Mesendoderm (in vitro differentiated cells): Measurements from ENCODE around the gene DNAAF1.

Experiments
- DNase-seq: peaks from one replicate; pipeline ENCODE4 v3.0.0; 2013
- H2AK5ac ChIP-seq: 2 replicates; pipeline ENCODE4 v1.6.1; 2013; ENCODE audit warnings: low read length, inconsistent platforms
- H2BK120ac ChIP-seq: 2 replicates; pipeline ENCODE4 v1.6.1; 2013; ENCODE audit warnings: low read depth, mild to moderate bottlenecking, low read length, moderate library complexity, mixed read lengths
- H2BK15ac ChIP-seq: replicated peaks from 2 replicates; pipeline ENCODE4 v1.6.1; 2013; ENCODE audit warnings: low read depth, mild to moderate bottlenecking, moderate library complexity
- H2BK5ac ChIP-seq: 2 replicates; pipeline ENCODE4 v1.6.1; 2013; ENCODE audit warnings: low read length, inconsistent platforms
- H3K18ac ChIP-seq: 2 replicates; pipeline ENCODE4 v1.6.1; 2013; ENCODE audit warnings: mild to moderate bottlenecking, low read length, mixed read lengths
- H3K23ac ChIP-seq: one replicate; pipeline ENCODE4 v1.6.1; 2013; ENCODE audit warnings: low read length
- H3K27ac ChIP-seq: 2 replicates; pipeline ENCODE4 v1.5.1; 2013; ENCODE audit warnings: low read depth, mild to moderate bottlenecking, inconsistent platforms, low read length, moderate library complexity
- H3K27me3 ChIP-seq: 2 replicates; pipeline ENCODE4 v1.6.1; 2013; ENCODE audit warnings: low read length, control low read depth, mild to moderate bottlenecking, inconsistent platforms; ENCODE audit not compliant: insufficient read depth, poor library complexity
- H3K36me3 ChIP-seq: 2 replicates; pipeline ENCODE4 v1.6.1; 2013; ENCODE audit warnings: low read length, inconsistent platforms; ENCODE audit not compliant: control insufficient read depth, insufficient read depth
- H3K4ac ChIP-seq: one replicate; pipeline ENCODE4 v1.6.1; 2013; ENCODE audit warnings: low read depth, mild to moderate bottlenecking, low read length, moderate library complexity
- H3K4me1 ChIP-seq: 2 replicates; pipeline ENCODE4 v1.6.1; 2013; ENCODE audit warnings: low read depth, low read length, inconsistent platforms; ENCODE audit not compliant: control insufficient read depth
- H3K4me2 ChIP-seq: 2 replicates; pipeline ENCODE4 v1.6.1; 2013; ENCODE audit warnings: low read length
- H3K4me3 ChIP-seq: 2 replicates; pipeline ENCODE4 v1.5.1; 2013; ENCODE audit warnings: mild to moderate bottlenecking, low read length
- H3K56ac ChIP-seq: one replicate; pipeline ENCODE4 v1.6.1; 2013; ENCODE audit warnings: low read length
- H3K79me1 ChIP-seq: 2 replicates; pipeline ENCODE4 v1.6.1; 2013; ENCODE audit warnings: low read length, inconsistent platforms
- H3K79me2 ChIP-seq: 2 replicates; pipeline ENCODE4 v1.6.1; 2013; ENCODE audit warnings: mild to moderate bottlenecking, low read length; ENCODE audit not compliant: control insufficient read depth, insufficient read depth
- H3K9ac ChIP-seq: 2 replicates; pipeline ENCODE4 v1.6.1; 2013; ENCODE audit warnings: low read length, inconsistent platforms
- H4K5ac ChIP-seq: one replicate; pipeline ENCODE4 v1.6.1; 2013; ENCODE audit warnings: low read length
- H4K8ac ChIP-seq: one replicate; pipeline ENCODE4 v1.6.1; 2013; ENCODE audit warnings: low read depth, mild to moderate bottlenecking, control low read depth, low read length, moderate library complexity
- WGBS: extraction: QIAGEN DNeasy Blood & Tissue Kit; methylation state at CpG from one replicate; pipeline ENCODE4 v1.1.7; 2013; ENCODE audit warnings: low lambda C conversion rate, missing lambda C conversion rate; ENCODE audit not compliant: insufficient coverage; ENCODE audit errors: extremely low coverage; 5-methylcytosine and 5-hydroxymethylcytosine counted together

Gene DNAAF1

DNA sequence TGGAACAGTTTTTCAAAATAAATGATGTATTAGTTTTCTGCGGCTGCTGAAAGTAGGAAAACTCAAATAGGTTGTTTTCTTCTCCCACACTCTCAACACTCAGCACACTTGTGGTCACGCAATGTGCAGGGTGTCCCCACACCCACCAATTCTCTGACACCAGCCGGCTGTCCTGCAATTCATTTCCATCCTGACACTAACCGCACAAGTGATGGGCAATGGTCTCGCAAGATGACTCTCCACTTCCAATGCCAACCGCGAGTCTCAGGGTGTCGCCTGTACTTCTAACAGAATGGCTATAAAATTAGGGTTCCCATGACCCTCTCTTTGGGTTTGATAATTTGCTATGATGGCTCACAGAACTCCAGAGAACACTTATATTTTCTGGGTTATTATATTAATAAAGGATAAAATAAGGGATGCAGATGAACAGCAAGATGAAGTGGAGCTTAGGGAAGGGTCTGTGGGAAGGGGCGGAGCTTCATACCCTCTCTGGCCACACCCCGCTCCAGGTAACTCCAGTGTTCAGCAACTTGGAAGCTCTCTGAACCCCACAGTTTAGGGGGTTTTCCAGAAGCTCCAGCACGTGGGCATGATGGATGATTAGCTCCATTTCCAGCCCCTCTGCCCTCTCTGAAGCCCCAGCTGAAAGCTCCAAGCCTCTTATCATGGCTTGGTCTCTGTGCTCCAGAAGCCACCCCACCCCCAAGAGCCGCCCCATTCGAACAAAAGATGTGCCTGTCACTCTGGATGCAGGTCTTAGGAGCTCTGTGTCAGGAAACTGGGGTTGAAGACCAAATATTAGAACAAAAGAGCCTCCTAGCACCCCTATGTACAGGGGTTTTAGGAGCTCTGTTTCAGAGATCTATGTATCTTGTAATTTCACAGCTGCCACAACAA is 21.9 kb downstream of the DNAAF1 start:
- Histone ChIP-seq H2BK15ac (no peak overlapping the region), H3K27ac (no peak overlapping the region), H2AK5ac (no peak overlapping the region), H3K4me1 (no peaks in the 10 kb centered on the region), H3K4me2 (no peak overlapping the region), H3K36me3 (no peaks in the 10 kb centered on the region), H4K8ac (no peak overlapping the region), H3K4me3 (no peak overlapping the region), H4K5ac (no peak overlapping the region), H2BK120ac (no peak overlapping the region), H3K56ac (no peak overlapping the region), H3K4ac (no peak overlapping the region), H3K9ac (no peak overlapping the region), H3K79me1 (no peaks in the 10 kb centered on the region), H3K23ac (no peak overlapping the region), H3K18ac (no peak overlapping the region), H2BK5ac (no peak overlapping the region), H3K79me2 (no peaks in the 10 kb centered on the region), H3K27me3 (no peaks in the 10 kb centered on the region)
- no CpG with 5 or more reads among the region's 13 CpGs for WGBS
- DNase-seq = no peak

DNA sequence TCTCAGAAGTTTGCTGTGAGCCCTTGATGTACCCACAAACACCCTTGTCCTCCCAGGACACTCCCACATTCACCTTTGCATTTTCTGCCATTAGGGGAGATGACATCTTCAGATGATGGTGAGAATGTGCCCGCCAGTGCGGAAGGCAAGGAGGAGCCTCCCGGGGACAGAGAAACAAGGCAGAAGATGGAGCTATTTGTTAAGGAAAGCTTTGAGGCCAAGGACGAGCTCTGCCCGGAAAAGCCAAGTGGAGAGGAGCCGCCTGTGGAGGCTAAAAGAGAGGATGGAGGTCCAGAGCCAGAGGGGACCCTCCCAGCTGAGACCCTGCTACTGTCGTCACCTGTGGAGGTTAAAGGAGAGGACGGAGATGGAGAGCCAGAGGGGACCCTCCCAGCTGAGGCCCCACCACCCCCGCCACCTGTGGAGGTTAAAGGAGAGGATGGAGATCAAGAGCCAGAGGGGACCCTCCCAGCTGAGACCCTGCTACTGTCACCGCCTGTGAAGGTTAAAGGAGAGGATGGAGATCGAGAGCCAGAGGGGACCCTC is 24.7 kb downstream of the DNAAF1 start:
- Histone ChIP-seq H3K79me2 (no peaks in the 10 kb centered on the region), H3K27me3 (no peaks in the 10 kb centered on the region), H3K4me2 (no peak overlapping the region), H4K5ac (no peak overlapping the region), H4K8ac (no peak overlapping the region), H3K27ac (no peak overlapping the region), H2AK5ac (no peak overlapping the region), H3K56ac (no peak overlapping the region), H2BK5ac (no peak overlapping the region), H3K4me1 (no peaks in the 10 kb centered on the region), H3K9ac (no peak overlapping the region), H3K4ac (no peak overlapping the region), H3K23ac (no peak overlapping the region), H2BK120ac (no peak overlapping the region), H3K18ac (no peak overlapping the region), H3K36me3 (no peaks in the 10 kb centered on the region), H3K4me3 (no peak overlapping the region), H3K79me1 (no peaks in the 10 kb centered on the region), H2BK15ac (no peak overlapping the region)
- no peak for DNase-seq
- WGBS = no CpG with 5 or more reads among the region's 11 CpGs

DNA sequence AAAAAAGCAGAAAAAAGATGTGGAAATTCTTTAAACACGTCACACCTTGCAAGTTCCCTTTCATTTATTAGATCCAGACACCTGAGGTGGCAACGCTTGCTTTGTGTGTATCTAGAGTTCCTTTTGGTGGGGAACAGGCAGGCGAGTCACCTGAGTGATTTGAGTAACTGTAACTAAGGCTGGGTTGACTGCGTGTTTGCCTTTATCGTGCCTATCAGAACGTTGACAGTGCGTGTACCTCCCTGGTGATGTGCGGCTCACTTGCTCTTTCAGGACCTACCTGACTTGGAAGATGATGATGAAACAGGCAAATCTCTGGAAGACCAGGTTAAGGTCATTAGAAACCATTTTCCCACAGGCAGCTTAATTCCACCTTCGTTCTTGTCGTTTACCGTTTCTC is 29.3 kb downstream of the DNAAF1 start:
- no peak overlapping the region for H3K27ac ChIP-seq
- H2BK15ac ChIP-seq = no peak overlapping the region

DNA sequence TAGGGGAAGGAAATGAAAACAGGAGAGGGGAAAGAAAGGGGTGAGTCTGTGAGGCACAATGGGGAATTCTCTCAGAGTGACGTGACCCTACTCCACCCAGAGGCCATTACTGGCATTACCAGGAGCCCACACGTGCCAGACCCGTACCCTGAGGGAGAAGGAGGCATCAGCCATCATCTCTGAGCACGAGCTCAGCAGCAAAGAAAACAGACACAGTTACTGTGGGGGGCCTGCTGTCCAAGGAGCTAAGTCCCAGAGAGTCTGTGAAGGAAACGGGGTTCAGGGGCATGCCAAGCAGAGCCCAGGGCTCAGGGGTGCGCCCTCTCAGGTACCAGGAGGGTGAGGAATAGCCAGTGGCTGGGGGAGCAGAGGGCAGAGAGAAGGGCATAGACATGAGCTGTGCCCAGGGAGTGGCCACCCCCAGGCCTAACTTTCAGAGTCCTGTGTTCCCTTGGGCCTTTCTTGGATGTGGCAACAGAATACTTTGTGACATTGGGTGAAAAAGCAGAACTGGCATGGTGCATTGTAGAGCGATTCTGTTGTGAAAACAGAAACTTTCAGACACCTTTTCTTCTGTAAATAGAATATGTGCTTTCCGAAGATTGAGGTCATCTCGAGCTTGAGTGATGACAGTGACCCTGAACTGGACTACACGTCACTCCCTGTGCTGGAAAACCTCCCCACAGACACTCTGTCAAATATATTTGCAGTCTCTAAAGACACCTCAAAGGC is 30.4 kb downstream of the DNAAF1 start:
- Histone ChIP-seq H3K56ac (no peak overlapping the region), H3K9ac (no peak overlapping the region), H2BK15ac (no peak overlapping the region), H3K27ac (no peak overlapping the region), H3K36me3 (no peaks in the 10 kb centered on the region), H4K8ac (no peak overlapping the region), H3K79me1 (no peaks in the 10 kb centered on the region), H2BK120ac (no peak overlapping the region), H3K4me1 (no peaks in the 10 kb centered on the region), H3K23ac (no peak overlapping the region), H3K79me2 (no peaks in the 10 kb centered on the region), H2BK5ac (no peak overlapping the region), H3K18ac (no peak overlapping the region), H3K4me3 (no peak overlapping the region), H3K27me3 (no peaks in the 10 kb centered on the region), H3K4me2 (no peak overlapping the region), H3K4ac (no peak overlapping the region), H2AK5ac (no peak overlapping the region), H4K5ac (no peak overlapping the region)
- no CpG with 5 or more reads among the region's 10 CpGs for WGBS
- peak; percentile 77 for DNase-seq

More for the DNA sequence above, 29.3 kb downstream of the DNAAF1 start:
- no peak overlapping the region for H2BK5ac ChIP-seq
- no peaks in the 10 kb centered on the region for H3K4me1 ChIP-seq
- H3K4me2 ChIP-seq = no peak overlapping the region
- WGBS = no CpG with 5 or more reads among the region's 11 CpGs
- no peak for DNase-seq
- no peak overlapping the region for H3K18ac ChIP-seq
- no peak overlapping the region for H3K4me3 ChIP-seq
- no peak overlapping the region for H2BK120ac ChIP-seq
- H3K23ac ChIP-seq = no peak overlapping the region
- H3K79me1 ChIP-seq = no peaks in the 10 kb centered on the region
- no peak overlapping the region for H3K9ac ChIP-seq
- no peak overlapping the region for H3K56ac ChIP-seq
- no peak overlapping the region for H3K4ac ChIP-seq
- no peaks in the 10 kb centered on the region for H3K27me3 ChIP-seq
- no peak overlapping the region for H2AK5ac ChIP-seq
- no peaks in the 10 kb centered on the region for H3K79me2 ChIP-seq
- H4K5ac ChIP-seq = no peak overlapping the region
- H4K8ac ChIP-seq = no peak overlapping the region
- H3K36me3 ChIP-seq = no peaks in the 10 kb centered on the region

DNA sequence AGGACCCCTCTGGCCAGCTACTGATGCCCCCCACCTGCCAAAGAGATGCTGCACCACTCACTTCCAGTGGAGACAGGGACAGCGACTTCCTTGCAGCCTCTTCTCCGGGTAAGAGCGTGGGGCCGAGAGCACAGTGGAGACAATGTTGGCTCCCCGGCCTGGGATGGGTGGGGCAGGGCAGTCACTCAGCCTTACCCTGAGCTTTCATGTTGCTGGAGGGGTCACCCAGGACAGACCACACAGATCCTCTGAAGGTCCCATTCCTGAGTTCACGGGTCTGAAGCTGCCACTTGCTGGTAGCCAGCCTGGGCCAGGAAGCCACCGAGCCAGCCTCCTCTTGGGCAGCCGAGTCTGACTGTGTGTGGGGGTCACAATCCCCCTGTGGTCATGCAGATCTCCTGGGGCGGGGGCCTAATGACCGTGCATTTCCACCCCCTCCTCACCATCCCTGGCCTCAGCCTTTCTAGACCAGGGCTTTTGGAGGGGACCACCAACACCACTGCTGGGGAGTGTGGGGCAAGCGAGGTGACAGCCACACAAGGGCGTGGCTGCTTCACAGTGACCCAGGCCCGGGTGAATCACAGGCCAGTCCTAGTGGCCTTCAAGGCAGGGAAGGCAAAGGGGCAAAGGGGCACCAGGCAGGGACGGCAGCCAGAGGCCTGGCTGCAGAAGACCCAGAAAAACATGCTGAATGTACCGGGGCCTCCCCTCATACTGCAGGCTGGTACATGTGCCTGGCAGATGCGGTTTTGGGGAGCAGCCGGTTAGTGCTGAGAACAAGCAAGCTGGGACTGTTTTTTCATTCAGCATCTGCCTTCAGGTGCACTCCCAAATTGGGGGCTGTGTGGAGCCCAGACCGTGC is 31.3 kb downstream of the DNAAF1 start:
- no peak overlapping the region for H4K5ac ChIP-seq
- H3K4me1 ChIP-seq = no peaks in the 10 kb centered on the region
- H3K18ac ChIP-seq = no peak overlapping the region
- no peak overlapping the region for H3K9ac ChIP-seq
- no peak overlapping the region for H3K4ac ChIP-seq
- no peaks in the 10 kb centered on the region for H3K79me2 ChIP-seq
- no peak overlapping the region for H3K23ac ChIP-seq
- H3K4me3 ChIP-seq = no peak overlapping the region
- H2BK120ac ChIP-seq = no peak overlapping the region
- no peak overlapping the region for H3K56ac ChIP-seq
- no peaks in the 10 kb centered on the region for H3K27me3 ChIP-seq
- no peak overlapping the region for H2AK5ac ChIP-seq
- H3K36me3 ChIP-seq = no peaks in the 10 kb centered on the region
- H4K8ac ChIP-seq = no peak overlapping the region
- H3K27ac ChIP-seq = no peak overlapping the region
- no peak for DNase-seq
- H3K79me1 ChIP-seq = no peaks in the 10 kb centered on the region
- H3K4me2 ChIP-seq = no peak overlapping the region
- no peak overlapping the region for H2BK5ac ChIP-seq
- WGBS = no CpG with 5 or more reads among the region's 18 CpGs
- H2BK15ac ChIP-seq = no peak overlapping the region
